EL (cell line): ENCODE measurements around the gene PHF20.
"Not testable (repeated sequence)": the region's sequence is repeated elsewhere in the genome, so short reads cannot be mapped to it uniquely, and the experiment has no call there.

Experiments
- DNase-seq: peaks from one replicate; pipeline ENCODE4 v3.0.0-alpha.2; 2016

PHF20 gene

GRCh38 chr20:35888657-35889056 is 116.8 kb downstream of the PHF20 start:
- DNase-seq: no peak

DNA sequence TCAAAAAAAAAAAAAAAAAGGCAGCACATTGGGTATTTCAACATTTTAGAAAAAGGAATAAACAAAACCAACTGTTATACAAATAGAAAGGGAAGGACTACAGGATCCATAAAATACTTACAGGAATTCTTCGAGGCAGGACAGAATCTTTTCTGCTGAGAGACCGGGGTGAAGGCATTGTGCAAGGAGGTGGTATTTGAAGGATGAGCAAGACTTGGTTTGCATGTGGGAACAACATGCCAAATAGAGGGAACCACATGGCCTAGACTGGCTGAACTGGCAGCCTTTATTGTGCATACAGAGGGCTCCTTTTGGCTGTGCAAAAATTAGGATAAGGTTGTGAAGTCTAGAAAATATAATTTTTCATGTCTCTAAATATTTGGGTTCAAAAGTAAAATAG is 119.6 kb downstream of the PHF20 start:
- DNase-seq: peak; percentile 48

GRCh38 chr20:35892871-35893270 is 121.1 kb downstream of the PHF20 start:
- no peak for DNase-seq

DNA sequence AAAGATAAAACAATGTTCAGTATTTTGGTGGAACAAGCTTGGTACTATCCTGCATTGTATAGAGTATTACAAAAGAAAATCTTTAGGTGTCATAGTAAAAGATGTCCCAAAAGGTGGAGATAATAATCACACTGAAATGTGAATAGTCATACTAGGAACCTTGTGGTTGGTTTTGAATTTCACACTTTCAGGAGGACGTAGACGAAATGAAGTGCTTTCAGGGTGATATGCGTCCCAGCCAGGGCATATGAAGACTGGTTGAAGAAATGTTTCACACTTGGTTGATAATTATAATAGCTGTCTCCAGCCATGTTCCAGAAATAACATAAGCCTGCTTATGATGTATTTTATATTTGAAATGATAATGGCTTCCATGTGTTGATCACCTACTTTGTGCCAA is 122.1 kb downstream of the PHF20 start:
- no peak for DNase-seq

DNA sequence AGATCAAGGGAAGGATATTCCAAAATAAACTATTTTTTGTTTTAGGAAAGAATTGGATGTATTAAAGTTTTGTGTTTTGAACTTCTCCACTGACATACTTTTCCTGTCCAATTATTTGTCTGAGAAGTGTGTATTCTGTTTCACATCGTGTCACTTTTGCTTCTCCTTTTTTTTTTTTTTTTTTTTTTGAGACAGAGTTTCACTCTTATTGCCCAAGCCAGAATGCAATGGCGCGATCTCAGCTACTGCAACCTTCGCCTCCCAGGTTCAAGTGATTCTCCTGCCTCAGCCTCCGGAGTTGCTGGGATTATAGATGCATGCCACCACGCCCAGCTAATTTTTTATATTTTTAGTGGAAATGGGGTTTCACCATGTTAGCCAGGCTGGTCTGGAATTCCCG is 123.7 kb downstream of the PHF20 start:
- not testable (repeated sequence) for DNase-seq

DNA sequence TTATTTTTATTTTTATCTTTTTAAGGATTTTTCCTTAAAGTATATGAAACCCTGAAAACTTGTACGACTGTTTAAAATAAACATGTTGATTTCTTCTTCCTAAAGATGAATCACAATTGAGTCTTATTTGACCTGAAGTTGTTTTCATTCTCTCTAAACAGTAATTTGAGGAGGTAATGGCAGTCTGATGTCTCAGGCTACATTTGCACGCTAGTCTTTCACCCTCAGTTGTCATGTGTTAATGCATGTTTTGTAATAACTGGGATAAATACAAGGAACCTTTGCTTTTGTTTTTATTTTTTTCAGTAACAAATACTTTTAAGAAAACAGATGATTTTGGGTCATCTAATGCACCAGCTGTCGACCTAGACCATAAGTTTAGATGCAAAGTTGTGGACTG is 127.2 kb downstream of the PHF20 start:
- no peak for DNase-seq

DNA sequence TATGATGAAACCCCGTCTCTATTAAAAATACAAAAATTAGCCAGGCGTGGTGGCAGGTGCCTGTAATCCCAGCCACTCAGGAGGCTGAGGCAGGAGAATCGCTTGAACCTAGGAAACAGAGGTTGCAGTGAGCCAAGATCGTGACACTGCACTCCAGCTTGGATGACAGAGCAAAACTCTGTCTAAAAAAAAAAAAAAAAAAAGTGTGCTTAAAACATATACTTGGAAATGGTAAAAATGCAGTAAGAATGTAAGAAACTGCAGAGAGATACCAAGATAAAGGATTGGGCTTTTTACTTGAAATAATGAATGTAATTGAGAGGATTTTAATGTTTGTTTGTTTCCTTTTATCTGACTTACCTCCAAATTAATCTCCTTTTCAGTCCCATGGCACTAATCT is 129.4 kb downstream of the PHF20 start:
- not testable (repeated sequence) for DNase-seq

GRCh38 chr20:35901678-35902544 is 130.1 kb downstream of the PHF20 start:
- peak; percentile 88 for DNase-seq

GRCh38 chr20:35902545-35902941 is 130.7 kb downstream of the PHF20 start:
- DNase-seq: no peak

- DNase-seq: no peak
Measured at GRCh38 chr20:35903843-35904242, 132.0 kb downstream of the PHF20 start.

DNA sequence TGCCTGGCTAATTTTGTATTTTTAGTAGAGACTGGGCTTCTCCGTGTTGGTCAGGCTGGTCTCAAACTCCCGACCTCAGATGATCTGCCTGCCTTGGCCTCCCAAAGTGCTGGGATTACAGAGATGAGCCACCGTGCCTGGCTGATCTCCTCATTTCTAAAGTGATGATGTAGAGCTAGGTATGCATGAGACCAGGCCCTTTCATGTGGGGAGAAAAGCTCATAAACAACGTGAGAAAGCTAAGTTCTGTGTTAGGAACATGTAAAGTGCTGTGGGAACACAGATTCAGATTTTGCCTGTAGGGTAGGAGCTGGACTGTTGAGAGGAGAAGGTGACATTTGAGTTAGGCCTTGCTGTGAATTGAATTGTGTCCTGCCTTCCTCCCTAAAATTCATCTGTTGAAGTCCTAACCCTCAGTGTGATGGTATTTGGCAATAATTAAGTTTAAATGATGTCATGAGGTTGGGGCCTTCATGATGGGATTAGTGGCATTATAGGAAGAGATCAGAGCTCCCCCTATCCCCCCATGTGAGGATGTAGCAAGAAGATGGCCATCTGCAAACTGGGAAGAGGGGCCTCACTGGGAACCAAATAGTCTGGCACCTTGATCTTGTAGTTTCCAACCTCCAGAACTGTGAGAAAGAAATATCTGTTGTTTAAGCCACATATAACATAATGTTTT is 133.3 kb downstream of the PHF20 start:
- DNase-seq: no peak

- no peak for DNase-seq
Measured at GRCh38 chr20:35907017-35907701, 135.3 kb downstream of the PHF20 start.

DNA sequence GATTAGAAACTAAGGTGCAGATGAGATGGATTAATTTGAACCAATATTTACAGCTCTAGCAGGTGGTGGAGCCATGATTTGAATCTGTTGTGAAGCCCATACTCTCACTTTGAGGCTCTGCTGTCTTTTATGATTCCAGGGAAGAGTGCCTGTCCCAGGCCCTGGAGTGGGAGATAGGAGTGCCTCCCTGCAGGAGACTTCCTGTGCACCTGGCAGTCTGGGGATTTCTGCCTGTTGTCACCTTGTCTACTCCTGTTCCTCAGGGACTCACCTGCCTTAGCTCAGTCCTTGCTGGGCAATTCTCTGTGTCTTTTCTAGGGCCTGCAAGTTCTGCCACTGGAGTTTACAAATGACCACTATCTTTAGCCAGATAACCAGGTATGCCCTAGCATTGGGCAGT is 136.2 kb downstream of the PHF20 start:
- no peak for DNase-seq

- DNase-seq: no peak
Measured at GRCh38 chr20:35909176-35909575, 137.4 kb downstream of the PHF20 start.

DNA sequence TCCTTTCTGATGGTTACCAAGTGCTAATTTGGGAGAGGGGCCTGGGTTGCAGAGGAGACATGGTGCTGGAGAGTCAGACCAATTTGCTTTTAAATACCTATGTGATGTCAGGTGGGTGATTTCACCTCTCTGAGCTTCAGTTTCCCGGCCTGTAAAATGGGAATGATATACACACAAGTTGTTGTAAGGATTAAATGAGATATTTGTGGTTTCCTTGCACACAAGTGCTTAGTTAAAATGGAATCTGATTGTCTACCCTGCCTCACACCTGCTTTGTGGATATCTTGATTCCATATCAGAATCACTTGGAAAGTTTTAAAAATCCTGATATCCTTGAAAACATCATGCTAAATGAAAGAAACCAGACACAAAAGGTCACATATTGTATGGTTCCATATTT is 138.0 kb downstream of the PHF20 start:
- DNase-seq: no peak

GRCh38 chr20:35910254-35910653 is 138.4 kb downstream of the PHF20 start:
- no peak for DNase-seq

- no peak for DNase-seq
Measured at GRCh38 chr20:35912881-35913280, 141.1 kb downstream of the PHF20 start.

- DNase-seq: no peak
Measured at GRCh38 chr20:35917077-35917476, 145.3 kb downstream of the PHF20 start.

GRCh38 chr20:35918021-35918420 is 146.2 kb downstream of the PHF20 start:
- no peak for DNase-seq

DNA sequence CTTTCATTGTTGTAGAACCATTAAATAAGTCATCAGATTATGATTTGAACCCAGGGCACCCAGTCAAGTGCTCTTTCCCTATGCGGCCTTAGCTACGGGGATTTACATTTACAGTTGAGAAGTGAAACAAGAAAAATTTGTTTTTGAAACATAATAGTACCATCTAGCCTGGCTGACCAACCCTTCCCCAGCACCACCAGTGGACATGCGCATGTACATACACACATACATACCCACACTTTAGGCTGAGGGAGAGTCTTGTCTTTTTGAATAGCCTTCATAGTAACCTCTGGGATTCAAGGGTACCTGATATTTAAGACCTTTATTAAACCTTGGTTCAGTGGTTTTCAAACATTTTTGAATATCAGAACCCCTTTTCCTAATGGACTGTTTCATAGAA is 148.7 kb downstream of the PHF20 start:
- DNase-seq: no peak

DNA sequence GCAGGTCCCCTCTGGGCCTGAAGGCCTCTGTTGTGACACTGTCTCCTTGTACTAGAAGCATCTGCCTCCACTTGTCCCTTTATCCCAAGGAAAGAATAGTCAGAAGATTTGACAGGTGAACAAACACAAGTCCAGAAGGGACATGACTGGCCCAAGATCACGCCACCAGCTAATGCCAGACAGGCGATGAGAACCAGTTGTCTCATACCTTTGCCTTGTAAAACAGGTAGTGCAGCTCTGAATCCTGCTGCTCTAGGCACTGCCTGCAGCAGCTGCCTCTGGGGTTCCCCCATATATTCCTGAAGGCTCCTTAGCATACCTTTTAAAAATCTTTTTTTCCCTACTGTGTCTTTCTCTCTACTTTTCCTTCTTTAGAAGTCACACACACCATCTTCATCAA is 157.5 kb downstream of the PHF20 start:
- no peak for DNase-seq

DNA sequence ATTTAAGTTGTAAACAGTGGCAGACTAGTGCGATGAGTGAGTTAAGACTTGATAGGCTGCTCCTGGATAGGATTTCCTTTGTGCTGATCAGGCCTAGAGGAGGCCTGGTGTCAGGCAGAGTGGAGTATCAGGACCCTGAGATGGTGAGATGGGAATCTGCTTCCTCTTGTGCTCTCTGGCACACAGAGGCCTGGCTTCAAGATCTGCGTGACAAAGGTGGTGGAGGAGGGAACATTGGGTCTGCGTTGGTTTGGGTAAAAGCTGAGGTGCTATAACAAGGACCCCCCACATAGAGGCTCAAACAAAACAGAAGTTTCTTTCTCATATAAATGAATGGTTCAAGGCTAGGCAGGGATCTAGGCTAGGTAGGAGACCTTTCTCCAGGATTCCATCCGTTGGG is 162.2 kb downstream of the PHF20 start:
- no peak for DNase-seq

DNA sequence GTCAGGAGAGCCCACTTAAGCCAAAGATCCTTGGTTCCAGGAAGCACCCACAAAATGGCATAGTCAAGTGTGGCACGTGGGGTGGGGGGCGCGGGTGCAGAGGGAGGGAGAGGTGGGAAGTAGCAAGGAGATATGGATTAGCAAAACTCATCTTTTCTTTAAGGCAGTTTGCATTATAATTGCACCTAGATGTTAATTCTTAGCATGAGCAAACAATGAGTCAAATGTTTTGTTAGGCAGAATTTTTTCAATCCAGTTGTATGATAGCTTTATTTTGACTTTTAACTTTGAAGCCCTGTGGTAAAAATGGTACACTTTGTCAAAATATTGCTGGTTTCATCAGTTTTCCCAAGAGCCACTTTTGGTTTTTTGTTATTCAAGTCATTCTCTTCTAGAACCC is 167.4 kb downstream of the PHF20 start:
- DNase-seq: no peak

- no peak for DNase-seq
Measured at GRCh38 chr20:35941620-35942019, 169.8 kb downstream of the PHF20 start.
